HG03558 (cell line): ENCODE data around the gene ATRNL1.

ENCODE experiments used
- ATAC-seq: cut with Tn5 transposase; IDR thresholded peaks from one replicate; pipeline ENCODE4 v1.9.1; 2021; ENCODE audit warnings: moderate number of reproducible peaks; ENCODE audit not compliant: unreplicated experiment; ENCODE audit errors: extremely low read depth

Gene ATRNL1

DNA sequence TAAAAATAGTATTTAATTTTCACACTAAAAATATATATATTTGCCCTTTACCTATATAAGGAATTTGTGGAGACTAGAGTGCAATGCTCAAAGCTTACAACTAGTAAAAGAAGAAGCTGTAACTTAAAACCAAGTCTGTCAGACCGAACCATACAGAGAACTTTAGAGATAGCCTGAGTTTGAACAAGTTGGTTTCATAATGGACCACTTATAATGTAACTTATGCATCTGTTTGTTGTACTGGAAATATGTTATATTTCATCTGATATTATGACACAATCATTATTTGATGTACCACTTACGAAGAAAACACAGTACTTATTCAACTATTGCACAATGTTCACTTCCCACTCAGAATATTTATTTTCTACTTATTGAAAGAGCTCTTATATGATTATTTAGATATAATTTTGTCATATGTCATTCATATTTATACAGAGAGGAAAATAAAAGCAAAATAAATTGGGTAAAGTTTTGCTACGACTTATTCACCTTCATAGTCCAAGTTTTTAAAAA, 462.8 kb downstream of the ATRNL1 start:
- ATAC-seq, result no peak

DNA sequence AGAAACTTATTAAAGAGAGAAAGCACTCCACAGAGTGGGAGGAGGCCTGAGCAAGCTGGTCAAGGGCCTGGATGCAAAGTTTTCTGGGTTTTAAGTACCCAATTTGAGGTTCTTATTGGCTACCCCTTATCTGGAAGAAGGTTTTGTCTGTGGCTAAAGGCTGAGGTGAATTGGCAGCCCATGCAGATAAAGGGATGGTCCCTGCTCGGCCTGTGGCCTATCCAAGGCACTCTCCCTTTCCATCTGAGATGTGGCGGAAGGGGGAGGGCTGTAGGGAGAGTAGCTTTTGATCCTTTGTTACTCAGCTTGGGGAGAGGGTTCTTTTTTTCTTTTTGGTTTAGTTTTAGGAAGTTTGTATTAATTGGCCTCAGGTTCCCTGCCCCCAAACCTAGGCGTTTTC, 465.1 kb downstream of the ATRNL1 start:
- no peak for ATAC-seq

DNA sequence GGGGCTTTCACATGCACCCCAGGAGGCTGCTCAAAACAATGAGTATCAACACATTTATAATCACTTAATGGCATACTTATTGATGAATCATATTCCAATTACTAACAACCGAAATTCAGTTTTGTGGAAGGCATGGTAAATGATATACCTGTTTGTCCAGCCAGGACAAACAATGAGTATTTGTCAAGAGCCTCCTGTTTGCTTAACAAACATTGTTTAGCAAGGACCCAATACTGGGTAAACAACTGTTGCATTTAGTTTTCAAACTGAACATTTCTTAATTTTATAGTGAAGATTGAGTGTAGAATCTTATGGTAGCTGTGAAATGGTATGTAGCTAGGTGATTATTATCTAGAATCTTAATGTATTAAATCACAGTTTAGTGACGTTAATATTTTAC, 473.7 kb downstream of the ATRNL1 start:
- no peak for ATAC-seq

DNA sequence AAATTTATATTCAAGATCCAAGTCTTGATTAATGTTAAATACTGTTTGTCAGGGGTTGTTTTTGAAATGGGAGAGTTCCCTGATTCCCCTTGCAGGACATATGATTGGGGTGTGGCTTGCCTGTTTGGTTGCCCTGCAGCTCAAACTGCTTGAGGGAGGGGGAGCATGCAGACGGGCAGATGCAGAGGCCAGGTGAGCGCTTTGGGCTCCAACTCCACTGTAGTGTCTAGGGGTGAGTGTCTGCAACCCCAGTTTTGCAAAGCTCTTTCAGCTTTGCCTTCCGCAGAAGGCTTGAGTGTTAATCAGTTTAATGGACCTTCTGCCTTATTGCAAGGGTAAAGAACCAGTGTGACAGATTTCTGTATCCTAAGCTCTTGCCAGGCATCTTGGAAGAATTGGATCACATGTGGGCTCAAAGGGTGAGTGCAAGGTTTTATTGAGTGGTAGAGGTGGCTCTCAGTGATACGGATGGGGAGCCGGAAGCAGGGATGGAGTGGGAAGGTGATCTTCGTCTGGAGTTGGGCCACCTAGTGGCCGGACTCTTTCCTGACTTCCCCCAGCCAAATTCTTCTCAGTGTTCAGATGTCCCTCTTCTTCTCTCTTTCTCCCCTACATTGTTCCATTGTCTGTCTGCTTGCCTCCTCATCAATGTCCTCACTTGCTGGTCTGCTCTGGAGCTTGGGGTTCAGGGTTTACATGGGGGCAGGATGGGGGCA, 479.7 kb downstream of the ATRNL1 start:
- ATAC-seq, result no peak

DNA sequence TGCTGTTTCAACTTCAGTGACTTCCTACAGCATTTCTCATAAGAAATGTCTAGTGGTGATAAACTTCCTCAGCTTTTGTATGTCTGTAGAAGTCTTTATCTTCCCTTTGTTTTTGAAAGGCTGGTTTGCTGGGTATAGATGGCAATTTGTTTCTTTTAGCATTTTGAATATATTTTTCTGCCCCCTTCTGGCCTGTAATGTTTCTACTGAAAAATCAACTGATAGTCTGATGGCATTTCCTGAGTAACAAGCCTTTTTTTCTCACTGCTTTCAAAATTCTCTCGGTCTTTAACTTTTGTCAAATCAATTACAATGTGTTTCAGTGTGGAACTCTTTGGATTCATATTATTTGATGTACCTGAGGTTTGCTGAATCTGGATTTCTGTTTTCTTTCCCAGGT, 487.1 kb downstream of the ATRNL1 start:
- no peak for ATAC-seq

DNA sequence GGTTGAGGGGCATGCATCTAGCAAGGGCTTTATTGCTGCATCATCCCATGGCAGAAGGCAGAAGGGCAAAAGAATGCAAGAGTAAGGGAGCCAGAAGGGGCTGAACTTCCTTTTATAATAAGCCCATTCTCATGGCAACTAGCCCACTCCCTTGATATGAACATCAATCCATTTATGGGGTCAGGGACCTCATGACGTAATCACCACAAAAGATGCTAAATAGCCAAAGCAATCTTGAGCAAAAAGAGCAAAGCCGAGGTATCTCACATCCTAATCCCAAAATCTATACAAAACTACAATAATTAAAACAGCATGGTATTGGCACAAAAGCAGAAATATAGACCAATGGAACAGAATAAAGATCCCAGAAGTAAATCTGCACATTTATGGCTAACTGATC, 499.9 kb downstream of the ATRNL1 start:
- ATAC-seq, result no peak

DNA sequence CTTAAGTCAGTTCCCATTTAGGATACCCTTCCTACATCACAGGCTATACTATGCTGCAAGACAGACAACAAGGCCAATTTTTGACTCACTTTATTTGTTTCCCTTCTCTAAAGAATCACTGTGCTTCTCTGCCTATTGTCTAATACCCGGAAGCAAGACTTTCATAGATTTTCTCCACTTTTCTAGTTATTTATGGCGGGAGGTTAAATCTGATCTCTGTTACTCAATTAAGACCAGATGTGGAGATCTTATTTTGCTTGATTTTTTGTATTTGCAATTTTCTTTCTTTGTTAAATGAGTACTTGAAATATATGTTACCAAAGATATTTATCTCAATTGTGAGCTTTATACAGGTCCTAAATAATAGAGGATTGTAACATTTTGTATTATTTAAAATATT, 511.5 kb downstream of the ATRNL1 start:
- no peak for ATAC-seq

DNA sequence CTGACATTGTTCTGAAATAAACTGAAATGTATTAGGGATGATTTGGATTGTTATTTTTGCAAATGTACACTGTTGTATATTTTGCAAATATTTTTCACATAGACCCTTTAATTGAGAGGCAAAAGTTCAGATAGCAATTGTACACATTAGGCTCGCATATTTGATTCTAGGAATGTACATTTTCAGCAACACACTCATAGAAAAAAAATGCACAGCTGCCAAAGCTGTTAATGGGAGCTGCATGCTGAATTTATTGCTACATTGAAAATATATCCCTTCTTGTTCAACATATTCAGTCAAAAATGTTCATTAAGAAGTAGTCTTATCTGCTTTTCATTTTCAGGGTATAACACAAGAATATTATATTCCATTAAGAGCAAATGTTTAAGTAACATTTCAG, 512.9 kb downstream of the ATRNL1 start:
- no peak for ATAC-seq

DNA sequence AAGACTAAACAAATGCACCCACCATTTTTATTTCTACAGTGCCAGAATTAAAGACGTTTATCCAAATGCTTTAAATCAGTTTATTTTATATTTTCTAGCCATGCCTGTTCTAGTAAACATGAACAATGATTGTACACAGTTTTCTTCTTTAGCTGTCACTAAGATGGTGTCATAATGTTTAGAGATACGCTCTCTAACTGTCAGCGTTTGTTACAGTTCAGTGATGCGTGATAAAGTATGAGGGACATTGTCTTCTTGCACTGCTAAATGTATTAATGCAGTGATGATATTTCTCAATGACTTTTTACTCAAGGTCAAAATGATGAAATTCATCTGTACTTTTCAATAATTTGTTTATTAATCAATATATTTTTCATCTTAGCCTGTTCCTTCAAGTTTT, 513.6 kb downstream of the ATRNL1 start:
- no peak for ATAC-seq

DNA sequence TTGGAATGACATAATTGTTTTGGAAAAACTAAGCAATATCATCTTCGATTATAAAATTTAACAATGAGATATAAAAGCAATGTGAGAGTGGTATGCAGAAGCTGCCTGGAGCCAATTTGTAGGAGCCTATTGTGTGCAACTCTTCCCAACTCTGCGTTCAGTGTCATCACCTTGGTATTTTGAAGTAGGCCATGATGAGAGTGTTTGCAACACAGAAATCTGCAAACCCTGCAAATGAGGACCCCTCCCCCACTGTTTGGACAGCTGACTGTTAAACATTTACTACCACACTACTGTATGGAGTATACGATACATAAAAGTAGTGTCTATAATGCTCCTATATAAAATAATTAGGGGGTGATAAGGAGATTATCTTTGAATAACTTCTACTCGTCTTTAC, 531.3 kb downstream of the ATRNL1 start:
- ATAC-seq, result no peak

DNA sequence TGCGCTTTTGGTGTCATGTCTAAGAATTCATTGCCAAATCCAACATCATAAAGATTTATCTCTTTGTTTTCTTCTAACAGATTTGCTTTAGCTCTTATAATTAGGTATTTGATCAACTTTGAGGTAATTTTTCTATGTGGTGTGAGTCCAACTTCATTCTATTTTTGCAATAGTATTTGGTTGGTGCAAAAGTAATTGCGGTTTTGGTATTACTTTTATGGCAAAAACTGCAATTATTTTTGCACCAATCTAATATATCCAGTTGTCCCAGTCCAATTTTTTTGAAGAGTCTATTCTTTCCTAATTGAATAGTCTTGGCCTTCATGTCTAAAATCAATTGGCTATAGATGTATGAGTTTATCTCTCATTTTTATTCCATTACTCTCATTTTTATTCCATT, 535.5 kb downstream of the ATRNL1 start:
- ATAC-seq, result no peak

DNA sequence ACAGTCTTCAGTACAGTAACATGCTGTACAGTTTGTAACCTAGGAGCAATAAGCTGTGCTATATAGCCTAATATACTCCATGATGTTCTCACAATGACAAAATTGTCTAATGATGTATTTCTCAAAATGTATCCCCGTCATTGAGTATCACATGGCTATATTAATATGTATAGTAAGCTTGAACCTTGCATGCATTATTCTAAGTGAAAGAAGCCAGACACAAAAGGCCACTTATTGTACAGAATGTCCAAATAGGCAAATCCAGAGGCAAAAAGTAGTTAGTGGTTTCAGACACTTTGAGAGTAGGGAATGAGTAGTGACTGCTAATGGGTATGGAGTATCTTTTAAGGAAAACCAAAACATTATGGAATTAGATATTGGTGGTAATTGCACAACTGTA, 545.1 kb downstream of the ATRNL1 start:
- no peak for ATAC-seq

DNA sequence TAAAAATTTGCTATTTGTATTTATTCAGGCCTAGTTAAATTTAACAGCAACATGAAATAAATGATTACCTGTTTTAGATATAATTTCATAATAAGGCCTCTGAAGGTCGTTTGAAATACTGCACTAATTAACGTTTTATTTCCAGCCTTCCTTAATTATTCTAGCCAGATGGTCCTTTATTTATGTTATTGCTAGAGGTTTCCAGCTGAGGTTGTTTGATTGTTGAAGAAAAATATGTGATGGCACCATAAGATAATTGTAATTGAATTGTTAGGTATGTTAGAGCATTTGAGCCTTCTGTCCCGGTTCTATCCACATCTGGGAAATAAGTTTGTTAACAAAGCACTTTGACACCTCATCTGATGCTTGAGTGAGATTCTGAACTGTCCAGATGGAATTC, 556.1 kb downstream of the ATRNL1 start:
- no peak for ATAC-seq

DNA sequence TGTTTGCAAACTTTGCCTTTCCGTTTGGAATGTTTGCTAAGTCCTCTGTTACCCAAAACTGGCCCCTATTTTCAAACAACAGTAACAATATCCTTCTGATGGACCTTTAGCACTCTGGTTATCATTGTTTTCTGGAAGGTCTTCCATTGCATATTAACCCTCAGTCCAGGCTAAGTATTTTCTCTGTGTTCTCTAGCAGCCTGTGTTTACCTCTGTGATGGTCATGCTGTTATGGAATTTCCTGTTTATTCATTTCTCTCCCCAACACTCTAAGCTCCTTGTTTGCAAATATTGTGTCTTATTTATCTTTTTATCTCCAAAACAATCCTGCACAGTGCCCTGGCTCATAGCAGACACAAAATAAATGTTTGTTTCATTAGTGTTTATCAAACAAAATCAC, 560.3 kb downstream of the ATRNL1 start:
- no peak for ATAC-seq

DNA sequence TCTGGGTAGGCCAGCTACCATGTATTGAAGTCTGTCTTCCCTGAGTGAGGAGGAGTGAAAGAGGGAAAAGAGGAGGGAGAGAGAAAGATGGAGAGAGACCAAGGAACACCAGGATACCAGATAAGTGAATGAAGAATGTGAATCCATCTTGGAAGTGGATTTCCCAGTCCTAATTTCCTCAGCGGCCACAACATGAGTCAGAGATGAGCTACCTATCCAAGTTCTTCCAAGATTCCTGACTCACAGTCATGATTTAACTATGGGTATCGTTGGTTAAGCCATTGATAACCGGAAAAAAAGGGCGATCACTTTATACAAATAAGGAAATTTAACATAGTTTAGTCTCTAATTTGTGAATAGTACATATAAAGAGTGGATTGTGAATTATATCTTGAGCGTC, 561.8 kb downstream of the ATRNL1 start:
- no peak for ATAC-seq

DNA sequence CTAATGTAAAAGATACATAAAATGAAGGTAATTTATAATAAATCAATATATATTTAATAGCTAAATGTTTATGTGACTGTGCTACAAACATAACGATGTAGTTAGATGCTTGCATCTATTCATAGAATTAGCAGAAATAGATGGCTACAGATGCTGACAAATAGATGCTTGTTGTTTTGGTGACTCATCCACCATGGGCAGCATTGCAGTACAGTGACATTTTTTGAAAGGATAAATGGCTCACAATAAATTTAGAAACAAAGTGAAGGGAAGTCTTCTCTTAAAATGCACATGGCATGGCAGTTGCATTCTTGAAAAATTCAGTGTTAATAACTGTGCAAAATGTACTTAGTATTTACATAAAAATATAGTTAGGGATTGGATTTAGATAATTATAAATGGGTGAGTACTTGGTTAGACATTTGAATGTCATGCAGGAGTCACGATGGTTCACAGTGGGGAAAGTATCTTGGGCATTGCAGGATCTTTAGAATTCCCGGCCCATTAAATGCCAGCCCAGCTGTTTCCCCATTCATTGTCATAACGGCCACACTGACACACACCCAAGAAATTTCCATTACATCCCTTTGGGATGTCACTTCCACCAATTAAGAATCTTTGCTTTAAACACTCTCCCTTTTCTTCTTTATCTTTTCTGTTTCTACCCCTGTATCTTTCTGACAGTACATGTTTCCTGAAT, 564.1 kb downstream of the ATRNL1 start:
- ATAC-seq, result no peak

DNA sequence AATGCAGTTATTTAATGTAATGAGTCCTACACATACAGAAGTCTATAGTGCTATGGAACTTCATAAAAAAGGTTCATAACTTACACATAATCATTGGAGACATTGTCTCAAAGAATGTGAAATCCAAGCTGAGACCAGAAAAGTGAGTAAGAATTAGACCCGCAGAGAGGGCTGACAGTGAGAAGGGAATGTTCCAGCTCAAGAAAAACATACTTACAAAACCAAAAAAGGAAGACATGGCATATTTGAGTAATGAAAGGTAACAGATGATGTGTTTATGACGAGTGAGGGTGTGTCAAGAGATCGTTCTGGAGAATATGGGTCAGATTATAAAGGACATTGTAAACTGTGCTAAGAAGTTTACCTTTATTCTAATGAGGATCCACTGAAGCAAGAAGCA, 566.5 kb downstream of the ATRNL1 start:
- ATAC-seq, result no peak

DNA sequence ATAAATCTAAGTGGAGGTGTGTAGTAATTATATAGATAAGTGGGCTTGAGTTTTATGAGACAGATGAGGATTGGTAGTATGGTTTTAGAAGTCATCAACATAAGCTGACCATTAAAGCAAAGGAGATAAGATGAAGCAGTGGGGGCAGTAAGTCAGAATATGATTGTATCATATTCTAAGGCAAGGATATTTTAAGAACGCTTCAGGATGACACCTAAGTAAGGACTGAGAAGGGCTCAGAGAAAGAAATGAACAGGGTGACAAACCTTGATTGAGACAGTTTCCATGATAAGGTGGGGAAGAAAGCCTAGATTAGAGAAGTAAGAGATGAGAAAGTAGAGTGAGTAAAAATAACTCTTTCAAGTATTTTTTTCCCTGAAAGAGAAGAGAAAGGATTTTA, 567.2 kb downstream of the ATRNL1 start:
- ATAC-seq, result no peak

DNA sequence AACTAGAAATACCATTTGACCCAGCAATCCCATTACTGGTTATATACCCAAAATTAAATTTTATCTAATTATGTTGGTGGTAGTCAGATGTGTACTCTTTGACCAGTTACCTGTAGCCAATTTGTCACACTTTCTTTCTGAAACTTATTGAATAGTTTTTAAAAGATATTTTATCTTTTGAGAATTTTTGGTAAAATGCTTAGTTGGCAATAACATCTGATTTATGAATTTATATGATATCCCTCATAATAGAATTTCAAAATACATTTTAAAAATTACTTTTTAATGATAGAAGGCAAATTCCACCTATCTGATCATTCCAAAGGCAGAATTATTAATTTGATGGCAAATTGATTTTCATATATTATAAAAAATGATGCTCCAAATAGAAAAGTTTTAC, 569.3 kb downstream of the ATRNL1 start:
- ATAC-seq, result no peak

DNA sequence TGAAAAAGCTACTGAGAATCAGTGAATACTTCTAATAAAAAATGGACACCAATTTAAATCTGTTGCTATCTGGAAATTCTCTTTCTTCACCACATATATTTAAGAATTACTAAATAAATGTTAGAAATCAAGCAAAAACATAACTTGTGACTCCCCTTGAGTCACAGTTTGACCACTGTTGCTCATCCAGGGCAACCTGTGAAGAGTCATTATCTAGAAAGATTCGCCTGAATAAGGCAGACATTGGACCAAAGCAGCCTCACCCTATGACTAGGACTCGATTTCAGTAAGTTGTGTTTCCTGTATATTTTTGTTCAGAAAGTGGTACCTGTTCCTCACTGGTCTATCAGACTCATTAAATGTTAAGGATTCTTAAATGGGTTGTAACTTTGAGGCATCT, 572.4 kb downstream of the ATRNL1 start:
- no peak for ATAC-seq

DNA sequence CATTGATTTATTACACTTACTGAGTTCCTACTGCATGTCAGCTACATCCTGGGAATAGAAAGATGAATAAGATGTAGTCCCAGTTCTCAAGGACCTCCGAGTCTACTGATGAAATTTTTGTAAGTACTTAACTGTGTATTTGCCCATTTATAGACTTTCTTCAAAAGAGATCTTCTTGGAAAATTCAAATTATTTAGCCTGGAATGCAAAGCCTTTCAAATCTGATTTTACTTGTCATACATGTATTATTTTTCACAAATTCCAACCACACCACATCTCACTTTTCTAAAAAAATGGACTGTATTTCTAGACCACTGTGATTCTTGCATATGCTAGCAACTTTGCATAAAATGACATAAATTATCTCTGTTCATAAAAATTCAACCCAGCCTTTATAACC, 581.3 kb downstream of the ATRNL1 start:
- no peak for ATAC-seq

DNA sequence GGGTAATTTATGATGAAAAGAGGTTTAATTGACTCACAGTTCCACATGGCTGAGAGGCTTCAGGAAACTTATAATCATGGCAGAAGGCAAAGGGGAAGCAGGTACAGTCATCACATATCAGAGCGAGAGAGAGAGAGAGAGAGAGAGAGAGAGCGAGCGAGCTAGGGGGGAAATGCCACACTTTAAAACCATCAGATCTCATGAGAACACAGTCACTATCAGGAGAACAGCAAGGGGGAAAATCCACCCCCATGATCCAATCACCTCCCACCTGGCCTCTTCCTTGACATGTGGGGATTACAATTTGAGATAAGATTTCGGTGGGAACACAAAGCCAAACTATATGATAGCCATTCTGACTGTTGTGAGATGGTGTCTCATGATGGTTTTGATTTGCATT, 603.6 kb downstream of the ATRNL1 start:
- no peak for ATAC-seq
